ENCODE results near the gene KLF15. TPM values are rescaled to one million over a fixed set of nuclear protein-coding genes. Genes with fewer than 3 reads are reported as not detected.

Gene KLF15
- total and polyA plus RNA-seq, 9 of the 15 experiments (the other 6 are each of a cell fraction or from before 2014, with no cell fraction given), result 0.08 to 4.8 (median 1.2) TPM

GRCh38 chr3:126308394-126309125 lies 48.6 kb downstream of the KLF15 start:
- H4K20me1 ChIP-seq (replicated peaks; ENCODE audit: control insufficient read depth, insufficient read depth, low read length), result no peaks in the 10 kb centered on the region
- no peak for DNase-seq (ENCODE audit: extremely low read depth in 1 of 4, low spot score in 3 of 4)
- no TSS peak for BruUV-seq (replicated peaks)
- H3K36me3 ChIP-seq (ENCODE audit: control insufficient read depth, insufficient read depth, low read length), result no peaks in the 10 kb centered on the region
- H2AFZ ChIP-seq (ENCODE audit: low read depth, low read length), result no peak overlapping the region
- WGBS (ENCODE audit: insufficient coverage, low coverage, missing lambda C conversion rate), result 16% methylated on average over 18 of the region's 24 CpGs
- no peaks in the 10 kb centered on the region for H3K9me3 ChIP-seq (replicated peaks; ENCODE audit: control insufficient read depth, insufficient read depth, low read depth, low read length)
- FAIRE-seq, result no peak
- ATAC-seq, result no peak
- ChIA-PET POLR2A (no interaction called here), CTCF (ENCODE audit: low intra/inter-chr PET ratio) (no interaction called here)
- peaks cover 3 to 41% of the 10 kb centered on the region in 2 experiments; a peak in 4 of 5 replicates for H3K27me3 ChIP-seq (ENCODE audit: control insufficient read depth in 2 of 2, insufficient read depth in 2 of 2, low read length in 2 of 2)
- no peaks in the 10 kb centered on the region for H3K79me2 ChIP-seq (ENCODE audit: control insufficient read depth, insufficient read depth, low read length)
- H3K9ac ChIP-seq (ENCODE audit: insufficient read depth in 1 of 2, low read depth in 2 of 2, low read length in 2 of 2), result no peak overlapping the region
- no peak overlapping the region for H3K4me3 ChIP-seq
- in situ Hi-C loops (cut with MboI), result no loop called here
- intact Hi-C loops (cut with micrococcal nuclease), result no loop called here
- H3K27ac ChIP-seq (ENCODE audit: extremely low read depth, low read depth, low read length), result no peak overlapping the region
- H3K9me1 ChIP-seq (ENCODE audit: control insufficient read depth, insufficient read depth, low read length), result no peaks in the 10 kb centered on the region
- H3K4me1 ChIP-seq (replicated peaks in 1 of 2; ENCODE audit: control insufficient read depth in 2 of 2, insufficient read depth in 2 of 2, low read length in 2 of 2), result no peaks in the 10 kb centered on the region
- no peak overlapping the region for H3K4me2 ChIP-seq (ENCODE audit: insufficient read depth, low read length)
- TF ChIP-seq ZNF41 (CRISPR knock-in tag; conservative IDR thresholded peaks at IDR 0.05) (no peak), MEF2D (tag; conservative IDR thresholded peaks at IDR 0.05; ENCODE audit: low read depth) (no peak), ZSCAN32 (CRISPR knock-in tag; IDR thresholded peaks at IDR 0.05) (no peak), PCBP2 (IDR thresholded peaks at IDR 0.05; ENCODE audit: low read depth, low read length, poor library complexity, severe bottlenecking) (no peak), SMC3 (conservative IDR thresholded peaks at IDR 0.05; ENCODE audit: insufficient read depth, low read depth, low read length) (no peak), HDGF (IDR thresholded peaks at IDR 0.05) (no peak), PRMT5 (CRISPR knock-in tag; IDR thresholded peaks at IDR 0.05) (no peak), RBM14 (IDR thresholded peaks at IDR 0.05; ENCODE audit: borderline replicate concordance, insufficient read depth, low read depth, low read length) (no peak), POLR3G (IDR thresholded peaks at IDR 0.05; ENCODE audit: extremely low read depth, insufficient read length, insufficient replicate concordance) (no peak), FOXA3 (CRISPR knock-in tag; conservative IDR thresholded peaks at IDR 0.05 in 1 of 2, IDR thresholded peaks at IDR 0.05 in 1 of 2) (no peak), MECOM (CRISPR knock-in tag; IDR thresholded peaks at IDR 0.05) (no peak), CBX8 (IDR thresholded peaks at IDR 0.05; ENCODE audit: borderline replicate concordance, extremely low read depth, low read depth, low read length, poor library complexity, severe bottlenecking) (no peak), HNRNPL (IDR thresholded peaks at IDR 0.05; ENCODE audit: low read depth, low read length) (no peak), CREB3 (tag; conservative IDR thresholded peaks at IDR 0.05; ENCODE audit: low read depth) (no peak), CTBP1 (IDR thresholded peaks at IDR 0.05; ENCODE audit: borderline replicate concordance) (no peak), CTCFL (IDR thresholded peaks at IDR 0.05; ENCODE audit: borderline replicate concordance, insufficient read depth, low read depth, low read length, poor library complexity, severe bottlenecking) (no peak), ZNF431 (CRISPR knock-in tag; IDR thresholded peaks at IDR 0.05) (no peak)
